H9 (cell line): ENCODE measurements around the gene CHMP4B. TPM values are rescaled to one million over a fixed set of nuclear protein-coding genes. Genes with fewer than 3 reads are reported as not detected.

Source experiments
- DNase-seq: peaks from one replicate; pipeline ENCODE4 v3.0.0-alpha.2; 2017
- H2AFZ ChIP-seq: one replicate; pipeline ENCODE4 v1.6.1; 2013; ENCODE audit warnings: mild to moderate bottlenecking, low read length, control low read depth, moderate library complexity
- H2AK5ac ChIP-seq: 2 replicates; pipeline ENCODE4 v1.6.1; 2013; ENCODE audit warnings: low read length, control low read depth, mixed read lengths; ENCODE audit not compliant: insufficient read length
- H2BK120ac ChIP-seq: one replicate; pipeline ENCODE4 v1.6.1; 2013; ENCODE audit warnings: low read depth, mild to moderate bottlenecking, low read length, control low read depth, inconsistent platforms; ENCODE audit not compliant: poor library complexity, severe bottlenecking
- H2BK12ac ChIP-seq: 2 replicates; pipeline ENCODE4 v1.6.1; 2013; ENCODE audit warnings: low read length, control low read depth, mixed read lengths, low read depth; ENCODE audit not compliant: insufficient read length
- H2BK15ac ChIP-seq: 2 replicates; pipeline ENCODE4 v1.6.1; 2013; ENCODE audit warnings: low read depth, low read length, control low read depth
- H2BK20ac ChIP-seq: one replicate; pipeline ENCODE4 v1.6.1; 2013; ENCODE audit warnings: low read depth, mild to moderate bottlenecking, low read length, control low read depth, inconsistent platforms; ENCODE audit not compliant: poor library complexity, severe bottlenecking
- H2BK5ac ChIP-seq: 2 replicates; pipeline ENCODE4 v1.6.1; 2013; ENCODE audit warnings: low read length, control low read depth, mixed read lengths; ENCODE audit not compliant: insufficient read length
- H3K14ac ChIP-seq: 2 replicates; pipeline ENCODE4 v1.6.1; 2013; ENCODE audit warnings: low read length, control low read depth; ENCODE audit not compliant: insufficient read depth
- H3K18ac ChIP-seq: 2 replicates; pipeline ENCODE4 v1.6.1; 2013; ENCODE audit warnings: low read depth, mild to moderate bottlenecking, mixed read lengths, low read length, control low read depth; ENCODE audit not compliant: insufficient read length
- H3K23ac ChIP-seq: 2 replicates; pipeline ENCODE4 v1.6.1; 2013; ENCODE audit warnings: low read length, control low read depth, mixed read lengths, low read depth; ENCODE audit not compliant: insufficient read length
- H3K23me2 ChIP-seq: 2 replicates; pipeline ENCODE4 v1.6.1; 2013; ENCODE audit warnings: low read depth, mild to moderate bottlenecking, mixed read lengths, low read length, control low read depth; ENCODE audit not compliant: insufficient read length, poor library complexity, severe bottlenecking
- H3K27ac ChIP-seq: 2 replicates; pipeline ENCODE4 v1.5.1; 2013; ENCODE audit warnings: low read length, control low read depth, mixed read lengths, low read depth; ENCODE audit not compliant: insufficient read length
- H3K27me3 ChIP-seq: 2 replicates; pipeline ENCODE4 v1.6.1; 2013; ENCODE audit warnings: low read length, control low read depth, inconsistent platforms; ENCODE audit not compliant: insufficient read depth
- H3K4ac ChIP-seq: 2 replicates; pipeline ENCODE4 v1.6.1; 2013; ENCODE audit warnings: low read depth, mild to moderate bottlenecking, control low read depth, inconsistent platforms, low read length, moderate library complexity
- H3K4me1 ChIP-seq: 2 replicates; pipeline ENCODE4 v1.6.1; 2013; ENCODE audit warnings: low read length, control low read depth, inconsistent platforms; ENCODE audit not compliant: insufficient read depth
- H3K4me2 ChIP-seq: 2 replicates; pipeline ENCODE4 v1.6.1; 2013; ENCODE audit warnings: low read length, control low read depth, mixed read lengths; ENCODE audit not compliant: insufficient read length, insufficient read depth
- H3K56ac ChIP-seq: 2 replicates; pipeline ENCODE4 v1.6.1; 2013; ENCODE audit warnings: low read depth, mild to moderate bottlenecking, mixed read lengths, low read length, control low read depth; ENCODE audit not compliant: insufficient read length
- H3K79me1 ChIP-seq: 2 replicates; pipeline ENCODE4 v1.6.1; 2013; ENCODE audit warnings: low read depth, mild to moderate bottlenecking, moderate library complexity, low read length, control low read depth, inconsistent platforms; ENCODE audit not compliant: insufficient read depth, poor library complexity, severe bottlenecking
- H3K79me2 ChIP-seq: 2 replicates; pipeline ENCODE4 v1.6.1; 2013; ENCODE audit warnings: low read length, control low read depth, inconsistent platforms; ENCODE audit not compliant: insufficient read depth
- H3K9ac ChIP-seq: 2 replicates; pipeline ENCODE4 v1.6.1; 2013; ENCODE audit warnings: low read length, control low read depth, mixed read lengths; ENCODE audit not compliant: insufficient read length; ENCODE audit errors: extremely low read depth
- H3K9me3 ChIP-seq: one replicate; pipeline ENCODE4 v1.6.1; 2013; ENCODE audit warnings: low read depth, low read length, inconsistent platforms; ENCODE audit not compliant: control insufficient read depth
- H3T11ph ChIP-seq: one replicate; pipeline ENCODE4 v1.6.1; 2013; ENCODE audit warnings: mild to moderate bottlenecking, low read length, control low read depth, inconsistent platforms
- H4K20me1 ChIP-seq: one replicate; pipeline ENCODE4 v1.6.1; 2013; ENCODE audit not compliant: control insufficient read depth, insufficient read length, insufficient read depth
- H4K5ac ChIP-seq: 2 replicates; pipeline ENCODE4 v1.6.1; 2013; ENCODE audit warnings: low read depth, mild to moderate bottlenecking, mixed read lengths, low read length, control low read depth; ENCODE audit not compliant: insufficient read length
- H4K8ac ChIP-seq: replicated peaks from 2 replicates; pipeline ENCODE4 v1.6.1; 2013; ENCODE audit warnings: low read length, control low read depth, mixed read lengths, low read depth; ENCODE audit not compliant: insufficient read length
- H4K91ac ChIP-seq: 2 replicates; pipeline ENCODE4 v1.6.1; 2013; ENCODE audit warnings: low read depth, mild to moderate bottlenecking, moderate library complexity, mixed read lengths, low read length, control low read depth; ENCODE audit not compliant: insufficient read length
- H3K27ac Mint-ChIP-seq, 3 experiments: 2 replicates in 2 of 3; 3 replicates in 1 of 3; pipeline ENCODE4 v1.8.0; 2020 to 2021; ENCODE audit warnings: mixed read lengths in 3 of 3, mild to moderate bottlenecking in 1 of 3, moderate library complexity in 1 of 3
- H3K27me3 Mint-ChIP-seq: 2 replicates; pipeline ENCODE4 v1.8.0; 2021; ENCODE audit warnings: low read depth, mild to moderate bottlenecking, moderate library complexity, mixed read lengths
- H3K36me3 Mint-ChIP-seq, 3 experiments: 2 replicates in 2 of 3; 3 replicates in 1 of 3; pipeline ENCODE4 v1.8.0; 2020 to 2021; ENCODE audit warnings: low read depth in 3 of 3, mixed read lengths in 3 of 3; ENCODE audit not compliant: insufficient read depth in 1 of 3
- H3K4me1 Mint-ChIP-seq, 2 experiments: 2 replicates each; pipeline ENCODE4 v1.8.0; 2020; ENCODE audit warnings: mixed read lengths in 2 of 2
- H3K4me3 Mint-ChIP-seq, 2 experiments: 2 replicates in 1 of 2; 3 replicates in 1 of 2; pipeline ENCODE4 v1.8.0; 2020 to 2021; ENCODE audit warnings: mild to moderate bottlenecking in 2 of 2, mixed read lengths in 2 of 2, moderate library complexity in 1 of 2
- H3K9me3 Mint-ChIP-seq, 2 experiments: 2 replicates in 1 of 2; 3 replicates in 1 of 2; pipeline ENCODE4 v1.8.0; 2020; ENCODE audit warnings: mild to moderate bottlenecking in 2 of 2, mixed read lengths in 2 of 2, moderate library complexity in 1 of 2
- WGBS: extraction: QIAGEN DNeasy Blood & Tissue Kit; methylation state at CpG from one replicate; pipeline ENCODE4 v1.1.7; 2013; ENCODE audit warnings: missing lambda C conversion rate, low lambda C conversion rate, mixed read lengths; ENCODE audit not compliant: insufficient read length; ENCODE audit errors: extremely low coverage; 5-methylcytosine and 5-hydroxymethylcytosine counted together
- long read RNA-seq: library from polyadenylated mRNA; unstranded; transcript quantifications from one replicate; pipeline ENCODE4 v2.0.0, GENCODE V29; 2020
- total RNA-seq: library from RNA; stranded (reverse); gene quantifications from 2 replicates; pipeline ENCODE4 v1.2.1, GENCODE V29; 2021
- TF ChIP-seq, protein P1 (sequence below): fragments of 200-600 bp; sonication (generic); conservative IDR thresholded peaks from 3 replicates; pipeline ENCODE4 v1.8.0; 2021; ENCODE audit warnings: antibody characterized with exemption, mild to moderate bottlenecking

The CHMP4B gene, protein sequence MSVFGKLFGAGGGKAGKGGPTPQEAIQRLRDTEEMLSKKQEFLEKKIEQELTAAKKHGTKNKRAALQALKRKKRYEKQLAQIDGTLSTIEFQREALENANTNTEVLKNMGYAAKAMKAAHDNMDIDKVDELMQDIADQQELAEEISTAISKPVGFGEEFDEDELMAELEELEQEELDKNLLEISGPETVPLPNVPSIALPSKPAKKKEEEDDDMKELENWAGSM
- 94.9 and 97.9 TPM in 2 replicates for total RNA-seq
- long read RNA-seq, partial matches to known transcripts, result 2 of 3 reads
- long read RNA-seq, other reads (novel, unspliced or antisense), result 1 of 3 reads

DNA sequence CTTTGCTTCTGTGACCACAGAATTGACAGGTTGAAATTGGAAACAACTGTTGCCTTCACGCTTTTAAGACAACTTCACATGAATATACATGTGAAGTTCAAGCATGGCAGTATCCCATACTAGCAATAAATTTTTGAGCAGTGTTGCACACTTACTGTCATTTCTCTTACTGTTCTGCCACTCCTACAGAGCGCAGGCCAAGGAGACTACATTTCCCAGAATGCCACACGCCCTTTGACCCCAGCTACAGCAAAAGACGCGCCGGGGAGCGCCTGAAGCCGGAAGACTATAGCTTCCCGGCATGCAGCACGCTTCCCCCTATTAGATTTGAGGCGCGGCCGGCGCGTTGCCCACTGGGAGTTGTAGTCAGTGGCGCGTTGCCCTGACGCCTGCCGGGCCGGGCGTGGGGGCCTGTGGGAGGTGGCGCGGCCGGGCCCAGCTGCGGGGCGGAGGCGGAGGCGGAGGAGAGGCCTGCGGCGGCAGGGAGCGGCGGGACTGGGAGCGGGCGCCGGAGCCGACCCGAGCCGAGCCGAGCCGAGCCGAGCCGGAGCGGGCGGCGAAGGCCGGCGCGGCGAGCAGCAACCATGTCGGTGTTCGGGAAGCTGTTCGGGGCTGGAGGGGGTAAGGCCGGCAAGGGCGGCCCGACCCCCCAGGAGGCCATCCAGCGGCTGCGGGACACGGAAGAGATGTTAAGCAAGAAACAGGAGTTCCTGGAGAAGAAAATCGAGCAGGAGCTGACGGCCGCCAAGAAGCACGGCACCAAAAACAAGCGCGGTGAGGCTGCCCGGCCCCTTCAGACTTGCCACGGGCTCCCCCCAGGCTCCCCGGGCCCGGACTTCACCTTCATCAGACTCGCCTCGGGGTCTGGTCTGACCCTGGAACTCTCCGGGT, at the start of gene CHMP4B:
TSS of gene CHMP4B (plus strand) at position 464 of the 891 bp plus-strand sequence. CDS start at position 585, 121 bp downstream.
- H3K4me1 Mint-ChIP-seq, result peaks cover 17 to 22% of the 10 kb centered on the region in 2 experiments
- Histone ChIP-seq H3K23ac (no peak within 1 kb of the TSS), H4K91ac (no peak within 1 kb of the TSS), H3K4me1 (no peaks in the 10 kb centered on the region), H3K79me2 (peaks cover 10% of the 10 kb centered on the region; the same call in 1 of the 2 replicates), H3K9me3 (no peaks in the 10 kb centered on the region), H3K14ac (peak within 1 kb of the TSS; percentile 77), H2BK120ac (no peak within 1 kb of the TSS), H3K27me3 (no peaks in the 10 kb centered on the region), H3K23me2 (peaks cover 13% of the 10 kb centered on the region), H3K27ac (no peak within 1 kb of the TSS), H2BK20ac (no peak within 1 kb of the TSS), H4K5ac (no peak within 1 kb of the TSS), H4K20me1 (no peaks in the 10 kb centered on the region), H4K8ac (no peak within 1 kb of the TSS), H2BK12ac (no peak within 1 kb of the TSS), H2BK5ac (no peak within 1 kb of the TSS), H2AK5ac (no peak within 1 kb of the TSS), H3K4me2 (peak within 1 kb of the TSS; percentile 73), H3K79me1 (peaks cover 3% of the 10 kb centered on the region), H3K9ac (peak within 1 kb of the TSS; percentile 85), H2AFZ (no peak within 1 kb of the TSS), H3T11ph (no peak within 1 kb of the TSS), H3K56ac (no peak within 1 kb of the TSS), H3K4ac (no peak within 1 kb of the TSS), H2BK15ac (no peak within 1 kb of the TSS), H3K18ac (peak within 1 kb of the TSS; percentile 29)
- TF ChIP-seq, protein P1, sequence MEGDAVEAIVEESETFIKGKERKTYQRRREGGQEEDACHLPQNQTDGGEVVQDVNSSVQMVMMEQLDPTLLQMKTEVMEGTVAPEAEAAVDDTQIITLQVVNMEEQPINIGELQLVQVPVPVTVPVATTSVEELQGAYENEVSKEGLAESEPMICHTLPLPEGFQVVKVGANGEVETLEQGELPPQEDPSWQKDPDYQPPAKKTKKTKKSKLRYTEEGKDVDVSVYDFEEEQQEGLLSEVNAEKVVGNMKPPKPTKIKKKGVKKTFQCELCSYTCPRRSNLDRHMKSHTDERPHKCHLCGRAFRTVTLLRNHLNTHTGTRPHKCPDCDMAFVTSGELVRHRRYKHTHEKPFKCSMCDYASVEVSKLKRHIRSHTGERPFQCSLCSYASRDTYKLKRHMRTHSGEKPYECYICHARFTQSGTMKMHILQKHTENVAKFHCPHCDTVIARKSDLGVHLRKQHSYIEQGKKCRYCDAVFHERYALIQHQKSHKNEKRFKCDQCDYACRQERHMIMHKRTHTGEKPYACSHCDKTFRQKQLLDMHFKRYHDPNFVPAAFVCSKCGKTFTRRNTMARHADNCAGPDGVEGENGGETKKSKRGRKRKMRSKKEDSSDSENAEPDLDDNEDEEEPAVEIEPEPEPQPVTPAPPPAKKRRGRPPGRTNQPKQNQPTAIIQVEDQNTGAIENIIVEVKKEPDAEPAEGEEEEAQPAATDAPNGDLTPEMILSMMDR, result no peak
- H3K27ac Mint-ChIP-seq, result peak within 1 kb of the TSS; percentile 18 to 98 (median 78)
- no peaks in the 10 kb centered on the region for H3K27me3 Mint-ChIP-seq
- no CpG with 5 or more reads among the region's 71 CpGs for WGBS
- peak; percentile 99 for DNase-seq
- no peaks in the 10 kb centered on the region; a peak in 1 of 5 replicates for H3K9me3 Mint-ChIP-seq
- peak within 1 kb of the TSS; percentile 93 to 100 for H3K4me3 Mint-ChIP-seq
- no peaks in the 10 kb centered on the region; a peak in 2 of 7 replicates for H3K36me3 Mint-ChIP-seq
